ENCODE results near the gene TMEM97. TPM values are rescaled to one million over a fixed set of nuclear protein-coding genes. Genes with fewer than 3 reads are reported as not detected.
A peak's percentile ranks its signal among the peaks of the same experiment; 100 is the strongest.

The TMEM97 gene
- total and polyA plus RNA-seq, 4 experiments from 2014 or later = 2.4 to 6.2 (median 4.1) TPM

DNA sequence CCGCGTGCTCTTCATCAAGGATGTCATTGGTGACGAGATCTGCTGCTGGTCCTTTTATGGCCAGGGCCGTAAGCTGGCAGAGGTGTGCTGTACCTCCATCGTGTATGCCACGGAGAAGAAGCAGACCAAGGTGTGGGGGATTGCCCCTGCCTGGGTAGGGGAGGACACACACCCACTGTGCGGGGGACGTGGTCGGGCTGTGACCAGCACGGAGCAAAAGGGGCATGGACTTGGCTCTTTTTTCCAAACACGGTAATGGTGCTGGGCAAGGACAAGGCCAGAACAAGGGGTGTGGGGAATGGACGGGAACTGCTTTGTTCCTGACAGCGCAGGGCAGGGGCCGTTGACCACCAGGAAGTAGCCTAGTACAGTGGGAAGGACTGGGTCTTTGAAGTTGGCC is 23.3 kb downstream of the TMEM97 start:
- no peak for DNase-seq
- Histone ChIP-seq H3K36me3 (ENCODE audit: insufficient read depth, low read length) (peaks cover 74% of the 10 kb centered on the region), H3K4me3 (ENCODE audit: low read length in 2 of 2) (no peak overlapping the region), H3K27me3 (ENCODE audit: insufficient read depth, low read length) (no peaks in the 10 kb centered on the region), H3K27ac (ENCODE audit: low read depth, low read length) (no peak overlapping the region), H3K4me1 (ENCODE audit: insufficient read depth, low read length) (peaks cover 4% of the 10 kb centered on the region), H3K9me3 (ENCODE audit: control insufficient read depth in 1 of 2, low read length in 2 of 2) (no peaks in the 10 kb centered on the region)
- H3K36me3 Mint-ChIP-seq = peaks cover 31 to 67% of the 10 kb centered on the region in 2 donors
- ChIA-PET CTCF (ENCODE audit: partially characterized antibody) (no interaction called here), POLR2A (ENCODE audit: partially characterized antibody) (no interaction called here)
- intact Hi-C loops (cut with micrococcal nuclease) = no loop called here
- H3K27ac Mint-ChIP-seq = peak overlapping the region in 1 of 7 donors; percentile 77
- H3K4me3 Mint-ChIP-seq = no peak overlapping the region
- H3K27me3 Mint-ChIP-seq = no peaks in the 10 kb centered on the region
- H3K4me1 Mint-ChIP-seq = peaks cover 3 to 20% (median 6%) of the 10 kb centered on the region in 4 donors
- H3K9me3 Mint-ChIP-seq = no peaks in the 10 kb centered on the region

GRCh38 chr17:28343491-28343932 is 24.5 kb downstream of the TMEM97 start:
- Histone ChIP-seq H3K36me3 (ENCODE audit: insufficient read depth, low read length) (peaks cover 82% of the 10 kb centered on the region), H3K27ac (ENCODE audit: low read depth, low read length) (no peak overlapping the region), H3K4me1 (ENCODE audit: insufficient read depth, low read length) (no peaks in the 10 kb centered on the region), H3K9me3 (ENCODE audit: control insufficient read depth in 1 of 2, low read length in 2 of 2) (no peaks in the 10 kb centered on the region), H3K4me3 (ENCODE audit: low read length in 2 of 2) (no peak overlapping the region), H3K27me3 (ENCODE audit: insufficient read depth, low read length) (no peaks in the 10 kb centered on the region)
- Mint-ChIP-seq H3K4me3 (no peak overlapping the region), H3K9me3 (no peaks in the 10 kb centered on the region), H3K36me3 (peaks cover 34 to 75% of the 10 kb centered on the region in 2 donors), H3K27me3 (no peaks in the 10 kb centered on the region), H3K4me1 (peaks cover 0 to 8% (median under 1%) of the 10 kb centered on the region in 4 donors), H3K27ac (peak overlapping the region in 2 of 7 donors; percentile 29 to 46)
- intact Hi-C loops (cut with micrococcal nuclease) = no loop called here
- ChIA-PET POLR2A (ENCODE audit: partially characterized antibody) (interaction anchor here (0.9 kb wide), 1 partner anchor 14 kb away, joined by 4 read pairs; the partner anchor contains the start of gene POLDIP2), CTCF (ENCODE audit: partially characterized antibody) (no interaction called here)
- no peak for DNase-seq

DNA sequence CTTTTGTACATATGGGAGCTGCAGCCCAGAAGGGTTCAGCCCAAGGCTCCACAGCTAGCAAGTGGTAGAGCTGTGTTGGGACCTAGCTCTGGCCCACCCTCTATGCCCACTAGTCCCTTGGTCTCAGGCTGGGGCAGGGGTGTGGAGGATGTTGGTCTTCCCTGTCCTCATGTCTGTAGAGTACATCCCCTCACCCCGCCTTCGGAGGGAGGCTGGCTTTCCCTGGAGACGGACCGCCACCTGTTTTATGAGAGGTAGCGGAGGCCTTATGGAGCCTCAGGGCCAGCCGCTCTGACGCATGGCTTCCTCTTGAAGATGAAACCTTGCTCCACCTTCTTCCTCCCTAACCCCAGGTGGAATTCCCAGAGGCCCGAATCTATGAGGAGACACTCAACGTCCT is 25.0 kb downstream of the TMEM97 start:
- no peak overlapping the region for H3K4me3 ChIP-seq (ENCODE audit: low read length in 2 of 2)

GRCh38 chr17:28344435-28344901 is 25.5 kb downstream of the TMEM97 start:
- intact Hi-C loops (cut with micrococcal nuclease) = no loop called here
- H3K9me3 ChIP-seq (ENCODE audit: control insufficient read depth in 1 of 2, low read length in 2 of 2) = no peaks in the 10 kb centered on the region
- H3K4me1 ChIP-seq (ENCODE audit: insufficient read depth, low read length) = no peaks in the 10 kb centered on the region
- no peaks in the 10 kb centered on the region for H3K27me3 ChIP-seq (ENCODE audit: insufficient read depth, low read length)
- no peak overlapping the region for H3K27ac Mint-ChIP-seq
- CTCF ChIA-PET (ENCODE audit: partially characterized antibody) = no interaction called here
- peaks cover 84% of the 10 kb centered on the region for H3K36me3 ChIP-seq (ENCODE audit: insufficient read depth, low read length)
- POLR2A ChIA-PET (ENCODE audit: partially characterized antibody) = interaction anchor here (3.8 kb wide), 2 partner anchors 9 to 13 kb away, joined by 17 to 21 read pairs; partner anchors contain the start of genes IFT20, POLDIP2 and TNFAIP1
- H3K27ac ChIP-seq (ENCODE audit: low read depth, low read length) = no peak overlapping the region
- DNase-seq = no peak
- no peak overlapping the region for H3K4me3 Mint-ChIP-seq
- H3K4me3 ChIP-seq (ENCODE audit: low read length in 2 of 2) = no peak overlapping the region
- peaks cover 34 to 75% of the 10 kb centered on the region in 2 donors for H3K36me3 Mint-ChIP-seq
- no peaks in the 10 kb centered on the region for H3K27me3 Mint-ChIP-seq
- H3K9me3 Mint-ChIP-seq = no peaks in the 10 kb centered on the region
- peaks cover 0 to 1% (median 0%) of the 10 kb centered on the region in 4 donors for H3K4me1 Mint-ChIP-seq

More for the DNA sequence above, 25.0 kb downstream of the TMEM97 start:
- POLR2A ChIA-PET (ENCODE audit: partially characterized antibody) = interaction anchor here (0.9 kb wide), 1 partner anchor 13 kb away, joined by 4 read pairs; the partner anchor contains the start of gene POLDIP2
- Mint-ChIP-seq H3K4me3 (no peak overlapping the region), H3K4me1 (peaks cover 0 to 5% (median under 1%) of the 10 kb centered on the region in 4 donors), H3K9me3 (no peaks in the 10 kb centered on the region), H3K27ac (peak overlapping the region in 2 of 7 donors; percentile 29 to 46), H3K27me3 (no peaks in the 10 kb centered on the region), H3K36me3 (peaks cover 34 to 77% of the 10 kb centered on the region in 2 donors)
- DNase-seq = no peak
- intact Hi-C loops (cut with micrococcal nuclease) = no loop called here
- CTCF ChIA-PET (ENCODE audit: partially characterized antibody) = no interaction called here
- Histone ChIP-seq H3K27ac (ENCODE audit: low read depth, low read length) (no peak overlapping the region), H3K36me3 (ENCODE audit: insufficient read depth, low read length) (peaks cover 86% of the 10 kb centered on the region), H3K27me3 (ENCODE audit: insufficient read depth, low read length) (no peaks in the 10 kb centered on the region), H3K4me1 (ENCODE audit: insufficient read depth, low read length) (no peaks in the 10 kb centered on the region), H3K9me3 (ENCODE audit: control insufficient read depth in 1 of 2, low read length in 2 of 2) (no peaks in the 10 kb centered on the region)

- ChIA-PET CTCF (ENCODE audit: partially characterized antibody) (interaction anchor here (0.9 to 1.4 kb wide), 2 partner anchors 13 to 295 kb away, joined by 3 read pairs; no protein-coding TSS in a partner anchor), POLR2A (ENCODE audit: partially characterized antibody) (interaction anchor here (3.8 kb wide), 2 partner anchors 10 to 12 kb away, joined by 17 to 21 read pairs; partner anchors contain the start of genes IFT20, POLDIP2 and TNFAIP1)
- H3K4me1 ChIP-seq (ENCODE audit: insufficient read depth, low read length) = no peaks in the 10 kb centered on the region
- Mint-ChIP-seq H3K27me3 (no peaks in the 10 kb centered on the region), H3K4me3 (no peak overlapping the region), H3K4me1 (no peaks in the 10 kb centered on the region), H3K36me3 (peaks cover 42 to 77% of the 10 kb centered on the region in 2 donors), H3K27ac (peak overlapping the region in 2 of 7 donors; percentile 8 to 32), H3K9me3 (no peaks in the 10 kb centered on the region)
- intact Hi-C loops (cut with micrococcal nuclease) = no loop called here
- no peaks in the 10 kb centered on the region for H3K27me3 ChIP-seq (ENCODE audit: insufficient read depth, low read length)
- H3K27ac ChIP-seq (ENCODE audit: low read depth, low read length) = no peak overlapping the region
- no peaks in the 10 kb centered on the region for H3K9me3 ChIP-seq (ENCODE audit: control insufficient read depth in 1 of 2, low read length in 2 of 2)
- DNase-seq = no peak
- H3K4me3 ChIP-seq (ENCODE audit: low read length in 2 of 2) = no peak overlapping the region
- H3K36me3 ChIP-seq (ENCODE audit: insufficient read depth, low read length) = peaks cover 77% of the 10 kb centered on the region
Measured at GRCh38 chr17:28345419-28346198, 26.6 kb downstream of the TMEM97 start.

DNA sequence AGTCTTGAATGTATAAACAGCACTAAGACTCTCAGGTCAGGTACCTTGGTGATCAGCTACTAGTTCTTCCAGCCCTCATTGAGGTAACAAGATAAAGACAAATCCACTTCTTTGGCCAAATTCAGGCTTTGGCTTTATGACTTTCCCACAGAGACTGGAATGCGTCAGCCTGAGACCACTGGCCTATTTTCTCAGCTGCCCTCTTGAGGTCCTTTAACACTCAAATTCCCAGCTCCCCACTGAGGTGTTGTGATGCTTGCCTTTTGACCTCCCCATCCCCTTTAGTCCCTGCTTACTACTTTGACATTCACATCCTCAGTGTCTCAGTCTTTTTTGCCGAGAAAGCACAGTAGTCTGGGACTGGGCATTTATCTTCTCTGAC is 27.2 kb downstream of the TMEM97 start:
- Histone ChIP-seq H3K27me3 (ENCODE audit: insufficient read depth, low read length) (no peaks in the 10 kb centered on the region), H3K9me3 (ENCODE audit: control insufficient read depth in 1 of 2, low read length in 2 of 2) (no peaks in the 10 kb centered on the region), H3K4me3 (ENCODE audit: low read length in 2 of 2) (no peak overlapping the region), H3K4me1 (ENCODE audit: insufficient read depth, low read length) (no peaks in the 10 kb centered on the region), H3K27ac (ENCODE audit: low read depth, low read length) (no peak overlapping the region), H3K36me3 (ENCODE audit: insufficient read depth, low read length) (peaks cover 76% of the 10 kb centered on the region)
- Mint-ChIP-seq H3K27me3 (no peaks in the 10 kb centered on the region), H3K9me3 (no peaks in the 10 kb centered on the region), H3K4me3 (no peak overlapping the region), H3K4me1 (no peaks in the 10 kb centered on the region), H3K27ac (peak overlapping the region in 2 of 7 donors; percentile 8 to 32), H3K36me3 (peaks cover 48 to 82% of the 10 kb centered on the region in 2 donors)
- ChIA-PET CTCF (ENCODE audit: partially characterized antibody) (interaction anchor here (1.4 kb wide), 1 partner anchor 13 kb away, joined by 3 read pairs; no protein-coding TSS in a partner anchor), POLR2A (ENCODE audit: partially characterized antibody) (interaction anchor here (3.8 kb wide), 2 partner anchors 11 kb away, joined by 17 to 21 read pairs; partner anchors contain the start of genes IFT20, POLDIP2 and TNFAIP1)
- intact Hi-C loops (cut with micrococcal nuclease) = no loop called here
- no peak for DNase-seq

DNA sequence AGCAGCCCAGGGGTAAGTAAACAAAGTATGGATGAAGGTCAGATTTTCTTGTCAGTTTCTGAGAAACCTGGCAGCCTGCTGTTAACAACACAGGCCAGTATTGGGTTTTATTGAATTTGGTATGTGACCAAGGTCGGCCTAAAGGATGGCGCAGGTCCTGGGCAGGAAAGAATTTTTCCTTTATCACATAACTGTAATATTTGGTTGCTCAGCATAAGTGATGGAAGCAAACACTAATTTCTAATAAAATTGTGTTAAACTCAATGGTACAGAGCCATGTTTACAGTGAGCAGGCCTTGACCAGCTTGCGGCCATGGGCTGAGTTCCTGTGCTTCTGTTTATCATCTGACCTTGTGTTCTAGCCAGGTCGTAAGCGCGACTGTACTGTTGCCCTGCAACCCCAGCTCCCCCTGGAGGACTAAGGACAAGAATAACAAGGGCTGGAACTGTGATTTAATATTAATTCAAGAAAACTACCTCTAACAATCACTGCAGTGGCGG is 27.8 kb downstream of the TMEM97 start:
- POLR2A ChIA-PET (ENCODE audit: partially characterized antibody) = interaction anchor here (1.1 to 3.8 kb wide), 4 partner anchors 9 to 11 kb away, joined by 3 to 21 read pairs (median 10); partner anchors contain the start of genes IFT20, POLDIP2 and TNFAIP1
- H3K4me3 ChIP-seq (ENCODE audit: low read length in 2 of 2) = no peak overlapping the region
- no peak for DNase-seq
- peaks cover 54 to 82% of the 10 kb centered on the region in 2 donors for H3K36me3 Mint-ChIP-seq
- H3K27me3 Mint-ChIP-seq = no peaks in the 10 kb centered on the region
- intact Hi-C loops (cut with micrococcal nuclease) = no loop called here
- H3K27ac ChIP-seq (ENCODE audit: low read depth, low read length) = no peak overlapping the region
- H3K4me1 Mint-ChIP-seq = no peaks in the 10 kb centered on the region
- H3K27me3 ChIP-seq (ENCODE audit: insufficient read depth, low read length) = no peaks in the 10 kb centered on the region
- no peak overlapping the region for H3K4me3 Mint-ChIP-seq
- no peaks in the 10 kb centered on the region for H3K9me3 Mint-ChIP-seq
- CTCF ChIA-PET (ENCODE audit: partially characterized antibody) = interaction anchor here (1.2 to 1.4 kb wide), 2 partner anchors 9 to 14 kb away, joined by 3 read pairs; no protein-coding TSS in a partner anchor
- no peaks in the 10 kb centered on the region for H3K4me1 ChIP-seq (ENCODE audit: insufficient read depth, low read length)
- no peak overlapping the region for H3K27ac Mint-ChIP-seq
- no peaks in the 10 kb centered on the region for H3K9me3 ChIP-seq (ENCODE audit: control insufficient read depth in 1 of 2, low read length in 2 of 2)
- peaks cover 76% of the 10 kb centered on the region for H3K36me3 ChIP-seq (ENCODE audit: insufficient read depth, low read length)
